CD14-positive monocyte (primary cell): Measurements from ENCODE around the gene SORBS1. TPM values are rescaled to one million over a fixed set of nuclear protein-coding genes. Genes with fewer than 3 reads are reported as not detected.
A peak's percentile ranks its signal among the peaks of the same experiment; 100 is the strongest.

Experiments used
- DNase-seq, 3 donors: peaks; one replicate each; pipeline ENCODE4 v3.0.0-alpha.2; 2011 to 2022
- H2AFZ ChIP-seq: 2 replicates; pipeline ENCODE4 v1.6.0; 2012; ENCODE audit warnings: mild to moderate bottlenecking, low read depth, low read length, inconsistent platforms; ENCODE audit not compliant: insufficient read depth, poor library complexity, severe bottlenecking
- H3K27ac ChIP-seq, 2 donors: 1 replicate in 1 of 2; 2 replicates in 1 of 2; pipeline ENCODE4 v1.5.1; 2012 to 2013; ENCODE audit warnings: low read length in 2 of 2, control low read depth in 1 of 2, inconsistent platforms in 1 of 2, low read depth in 1 of 2, mild to moderate bottlenecking in 1 of 2
- H3K27me3 ChIP-seq, 2 donors: one replicate each; pipeline versions ENCODE4 v1.6.0 to v1.6.1; 2011 to 2013; ENCODE audit warnings: low read length in 2 of 2; ENCODE audit not compliant: control insufficient read depth in 2 of 2, insufficient read depth in 2 of 2
- H3K36me3 ChIP-seq, 2 donors: replicated peaks in 1 of 2; 1 replicate in 1 of 2; 2 replicates in 1 of 2; pipeline versions ENCODE4 v1.5.1 to v1.6.1; 2012 to 2013; ENCODE audit warnings: low read length in 2 of 2, control low read depth in 1 of 2, inconsistent platforms in 1 of 2, mild to moderate bottlenecking in 1 of 2; ENCODE audit not compliant: insufficient read depth in 2 of 2, control insufficient read depth in 1 of 2
- H3K4me1 ChIP-seq, 2 donors: 1 replicate in 1 of 2; 2 replicates in 1 of 2; pipeline versions ENCODE4 v1.5.1 to v1.6.1; 2012 to 2013; ENCODE audit warnings: low read length in 2 of 2, control low read depth in 1 of 2, inconsistent platforms in 1 of 2, mild to moderate bottlenecking in 1 of 2, moderate library complexity in 1 of 2; ENCODE audit not compliant: insufficient read depth in 2 of 2, control insufficient read depth in 1 of 2
- H3K4me2 ChIP-seq: replicated peaks from 2 replicates; pipeline ENCODE3; 2012; ENCODE audit warnings: low read length, moderate library complexity, mild to moderate bottlenecking; ENCODE audit not compliant: poor library complexity, severe bottlenecking; ENCODE audit errors: extremely low read depth
- H3K4me3 ChIP-seq, 3 experiments: fragments of 200-600 bp in 1 of 3; sonication (generic) in 1 of 3; replicated peaks in 1 of 3; 1 replicate in 2 of 3; 2 replicates in 1 of 3; pipeline ENCODE4 v1.5.1; 2011 to 2013; ENCODE audit warnings: low read length in 3 of 3, mild to moderate bottlenecking in 3 of 3, control low read depth in 2 of 3, low read depth in 2 of 3, inconsistent platforms in 1 of 3, moderate library complexity in 1 of 3
- H3K79me2 ChIP-seq: 2 replicates; pipeline ENCODE4 v1.6.0; 2012; ENCODE audit warnings: mild to moderate bottlenecking, control low read depth, inconsistent platforms, low read length, moderate library complexity; ENCODE audit not compliant: insufficient read depth
- H3K9ac ChIP-seq: 2 replicates; pipeline ENCODE4 v1.6.0; 2017; ENCODE audit warnings: low read length, mild to moderate bottlenecking; ENCODE audit not compliant: insufficient read depth, poor library complexity, severe bottlenecking
- H3K9me3 ChIP-seq, 2 donors: replicated peaks in 1 of 2; 1 replicate in 1 of 2; 2 replicates in 1 of 2; pipeline versions ENCODE4 v1.5.1 to v1.6.1; 2012 to 2013; ENCODE audit warnings: low read length in 2 of 2, control low read depth in 1 of 2; ENCODE audit not compliant: control insufficient read depth in 1 of 2, insufficient read depth in 1 of 2
- H4K20me1 ChIP-seq: 2 replicates; pipeline ENCODE4 v1.6.0; 2012; ENCODE audit warnings: mild to moderate bottlenecking, low read length, control low read depth, moderate library complexity; ENCODE audit not compliant: insufficient read depth
- H3K27ac Mint-ChIP-seq, 7 donors: one replicate each; pipeline ENCODE4 v1.8.0; 2020; ENCODE audit warnings: mild to moderate bottlenecking in 7 of 7, mixed read lengths in 7 of 7, moderate library complexity in 6 of 7, inconsistent platforms in 2 of 7
- H3K27me3 Mint-ChIP-seq, 3 donors: one replicate each; pipeline ENCODE4 v1.8.0; 2021 to 2022; ENCODE audit warnings: low read depth in 3 of 3, mild to moderate bottlenecking in 3 of 3, mixed read lengths in 3 of 3, moderate library complexity in 3 of 3, inconsistent platforms in 1 of 3
- H3K36me3 Mint-ChIP-seq, 2 donors: one replicate each; pipeline ENCODE4 v1.8.0; 2020; ENCODE audit warnings: mixed read lengths in 2 of 2, inconsistent platforms in 1 of 2, mild to moderate bottlenecking in 1 of 2
- H3K4me1 Mint-ChIP-seq: one replicate; pipeline ENCODE4 v1.8.0; 2020; ENCODE audit warnings: mild to moderate bottlenecking, mixed read lengths
- H3K4me3 Mint-ChIP-seq, 2 donors: one replicate each; pipeline ENCODE4 v1.8.0; 2020; ENCODE audit warnings: mild to moderate bottlenecking in 2 of 2, mixed read lengths in 2 of 2, moderate library complexity in 1 of 2
- H3K9me3 Mint-ChIP-seq, 7 donors: one replicate each; pipeline ENCODE4 v1.8.0; 2020 to 2022; ENCODE audit warnings: mixed read lengths in 7 of 7, mild to moderate bottlenecking in 6 of 7, moderate library complexity in 6 of 7, inconsistent platforms in 2 of 7
- WGBS: methylation state at CpG from one replicate; pipeline ENCODE4 v1.1.5; 2013; ENCODE audit warnings: missing lambda C conversion rate; ENCODE audit not compliant: insufficient coverage; 5-methylcytosine and 5-hydroxymethylcytosine counted together
- intact Hi-C, 2 donors: fragments of 100-400 bp; cut with micrococcal nuclease; formaldehyde crosslinking; loops; one replicate each; pipeline versions ENCODE4 v1.15.0 to v1.15.1; 2023
- polyA plus RNA-seq, 3 donors: library from polyadenylated mRNA; depleted of rRNA in 1 of 3; unstranded in 2 of 3; stranded (reverse) in 1 of 3; fragments of 300-500 nt in 2 of 3; fragments of >200 nt in 1 of 3; fragmentation: Illumina TruSeq in 2 of 3; gene quantifications; 1 replicate in 2 of 3; 2 replicates in 1 of 3; pipeline ENCODE4 v1.2.3, GENCODE V29; 2012 to 2021
- TF ChIP-seq, protein P1 (sequence below): fragments of 200-600 bp; IDR thresholded peaks from one replicate; pipeline ENCODE4 v1.8.0; 2022; ENCODE audit warnings: antibody characterized with exemption, mild to moderate bottlenecking

SORBS1 gene
- polyA plus RNA-seq, 3 donors, result 0.08 to 0.15 TPM; not detected in 1

DNA sequence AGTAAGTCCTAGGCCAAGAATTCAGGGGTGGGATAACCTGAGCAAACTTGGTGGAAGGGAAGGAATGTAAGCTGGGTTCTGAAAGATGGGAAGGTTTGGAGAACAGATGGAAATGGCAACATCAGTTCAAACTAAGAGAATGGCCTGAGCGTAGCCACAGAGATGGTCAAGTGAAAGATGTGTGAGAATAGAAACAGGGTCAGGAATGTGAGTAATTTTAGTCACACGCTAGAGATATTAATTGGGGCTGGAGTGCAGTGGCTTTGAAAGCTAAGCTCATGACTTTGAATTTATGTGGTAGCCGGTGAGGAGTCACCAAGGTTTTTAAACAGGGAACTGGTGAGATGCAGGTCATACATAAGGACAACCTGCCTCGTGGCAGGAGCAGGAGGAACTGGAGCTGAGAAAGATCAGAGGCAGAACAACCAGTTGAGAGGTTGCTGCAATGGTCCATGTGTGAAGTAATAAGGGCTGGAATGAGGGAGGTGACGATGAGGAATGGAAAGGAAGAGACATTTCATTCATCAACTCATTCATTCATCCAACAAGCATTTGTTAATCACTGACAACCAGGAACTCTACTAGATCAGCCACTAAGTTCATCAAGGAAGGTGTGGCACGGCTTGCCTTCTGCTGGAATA is 12.9 kb upstream of the SORBS1 start:
- Histone ChIP-seq H3K36me3 (no peaks in the 10 kb centered on the region), H3K79me2 (no peaks in the 10 kb centered on the region), H3K4me2 (no peak overlapping the region), H2AFZ (no peak overlapping the region), H4K20me1 (no peaks in the 10 kb centered on the region), H3K27me3 (no peaks in the 10 kb centered on the region), H3K27ac (no peak overlapping the region), H3K4me1 (peaks cover 3 to 7% of the 10 kb centered on the region in 2 donors), H3K4me3 (no peak overlapping the region), H3K9me3 (no peaks in the 10 kb centered on the region), H3K9ac (no peak overlapping the region)
- Mint-ChIP-seq H3K9me3 (peaks cover 0 to 2% (median 0%) of the 10 kb centered on the region in 7 donors), H3K4me3 (no peak overlapping the region), H3K36me3 (no peaks in the 10 kb centered on the region), H3K27ac (peak overlapping the region in 1 of 7 donors; percentile 57), H3K27me3 (peaks cover 3 to 10% (median 9%) of the 10 kb centered on the region in 3 donors), H3K4me1 (peaks cover 5% of the 10 kb centered on the region)
- no peak for DNase-seq
- 98% methylated on average over 3 of the region's 6 CpGs for WGBS
- intact Hi-C loops, result no loop called here
- TF ChIP-seq, protein P1, sequence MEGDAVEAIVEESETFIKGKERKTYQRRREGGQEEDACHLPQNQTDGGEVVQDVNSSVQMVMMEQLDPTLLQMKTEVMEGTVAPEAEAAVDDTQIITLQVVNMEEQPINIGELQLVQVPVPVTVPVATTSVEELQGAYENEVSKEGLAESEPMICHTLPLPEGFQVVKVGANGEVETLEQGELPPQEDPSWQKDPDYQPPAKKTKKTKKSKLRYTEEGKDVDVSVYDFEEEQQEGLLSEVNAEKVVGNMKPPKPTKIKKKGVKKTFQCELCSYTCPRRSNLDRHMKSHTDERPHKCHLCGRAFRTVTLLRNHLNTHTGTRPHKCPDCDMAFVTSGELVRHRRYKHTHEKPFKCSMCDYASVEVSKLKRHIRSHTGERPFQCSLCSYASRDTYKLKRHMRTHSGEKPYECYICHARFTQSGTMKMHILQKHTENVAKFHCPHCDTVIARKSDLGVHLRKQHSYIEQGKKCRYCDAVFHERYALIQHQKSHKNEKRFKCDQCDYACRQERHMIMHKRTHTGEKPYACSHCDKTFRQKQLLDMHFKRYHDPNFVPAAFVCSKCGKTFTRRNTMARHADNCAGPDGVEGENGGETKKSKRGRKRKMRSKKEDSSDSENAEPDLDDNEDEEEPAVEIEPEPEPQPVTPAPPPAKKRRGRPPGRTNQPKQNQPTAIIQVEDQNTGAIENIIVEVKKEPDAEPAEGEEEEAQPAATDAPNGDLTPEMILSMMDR, result no peak

DNA sequence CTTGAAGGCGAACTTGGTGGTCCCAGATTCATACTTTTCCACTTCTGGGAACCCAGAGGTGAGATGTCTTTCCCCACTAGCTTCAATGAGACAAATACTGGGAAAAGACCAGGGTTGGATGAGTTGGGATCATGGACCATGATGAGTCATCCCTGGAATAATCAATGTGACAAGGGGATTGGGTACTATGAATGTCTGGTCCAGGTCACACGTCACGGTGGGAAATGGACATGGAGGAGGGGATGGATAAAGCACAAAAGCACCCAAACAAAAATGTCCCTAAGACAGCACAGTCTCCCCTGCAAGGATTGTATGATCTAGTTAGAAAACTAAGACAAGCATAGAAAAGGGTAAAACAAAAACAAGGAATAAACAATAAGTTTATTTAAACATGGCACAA is 12.4 kb upstream of the SORBS1 start:
- Histone ChIP-seq H3K4me1 (peaks cover 9 to 12% of the 10 kb centered on the region in 2 donors), H3K4me2 (no peak overlapping the region), H3K27me3 (no peaks in the 10 kb centered on the region), H3K27ac (no peak overlapping the region), H3K79me2 (no peaks in the 10 kb centered on the region), H3K9me3 (no peaks in the 10 kb centered on the region), H3K36me3 (no peaks in the 10 kb centered on the region), H2AFZ (no peak overlapping the region), H3K9ac (no peak overlapping the region), H3K4me3 (no peak overlapping the region), H4K20me1 (no peaks in the 10 kb centered on the region)
- Mint-ChIP-seq H3K4me1 (peaks cover 11% of the 10 kb centered on the region), H3K4me3 (no peak overlapping the region), H3K9me3 (peaks cover 0 to 2% (median 0%) of the 10 kb centered on the region in 7 donors), H3K36me3 (no peaks in the 10 kb centered on the region), H3K27me3 (peaks cover 1 to 10% (median 5%) of the 10 kb centered on the region in 3 donors), H3K27ac (no peak overlapping the region)
- TF ChIP-seq, protein P1, result no peak
- no peak for DNase-seq
- WGBS, result no CpG with 5 or more reads among the region's 3 CpGs
- intact Hi-C loops, result no loop called here
